Panc1 (cell line): ENCODE results near the gene LMAN2L. TPM values are rescaled to one million over a fixed set of nuclear protein-coding genes. Genes with fewer than 3 reads are reported as not detected.

Source experiments
- ATAC-seq: fragments of 200-7000 bp; cut with Tn5 transposase; 2 replicates; pipeline ENCODE4 v1.9.1; 2020; ENCODE audit warnings: mild to moderate bottlenecking, moderate library complexity
- BruUV-seq: library from RNA; stranded (reverse); fragments of 400-500 nt; replicated peaks from 2 replicates; lab custom pipeline; 2021; lab: Mats Ljungman, UMichigan
- CTCF ChIA-PET: fragments of 300-600 bp; sonication (Branson Sonifier 250); formaldehyde crosslinking; loops from one replicate; lab custom pipeline; 2022; ENCODE audit warnings: antibody characterized with exemption; lab: Charles Lee
- POLR2A ChIA-PET: fragments of 300-600 bp; sonication (Branson Sonifier 250); formaldehyde crosslinking; loops from one replicate; lab custom pipeline; 2022; ENCODE audit warnings: antibody characterized with exemption; lab: Charles Lee
- DNase-seq: peaks from one replicate; pipeline ENCODE4 v3.0.0-alpha.2; 2010; ENCODE audit warnings: low read depth, low spot score
- H3K27ac ChIP-seq: 2 replicates; pipeline ENCODE4 v1.5.1; 2011; ENCODE audit warnings: mild to moderate bottlenecking, low read length, inconsistent platforms
- H3K27me3 ChIP-seq: fragments of 200-500 bp; sonication (Bioruptor generic); 2 replicates; pipeline ENCODE4 v1.6.0; 2014; ENCODE audit warnings: low read length, inconsistent platforms; ENCODE audit not compliant: control insufficient read depth, insufficient read depth
- H3K36me3 ChIP-seq: fragments of 200-500 bp; sonication (Bioruptor generic); 2 replicates; pipeline ENCODE4 v1.5.1; 2014; ENCODE audit warnings: inconsistent platforms, mild to moderate bottlenecking, low read length, moderate library complexity; ENCODE audit not compliant: control insufficient read depth, insufficient read depth
- H3K4me1 ChIP-seq: 2 replicates; pipeline ENCODE4 v1.5.1; 2011; ENCODE audit warnings: inconsistent platforms, mild to moderate bottlenecking, low read length, moderate library complexity; ENCODE audit not compliant: control insufficient read depth, insufficient read depth
- H3K4me3 ChIP-seq, 2 experiments: 2 replicates each; pipeline ENCODE4 v1.5.1; 2011 to 2012; ENCODE audit warnings: low read depth in 2 of 2, low read length in 2 of 2, mild to moderate bottlenecking in 2 of 2, inconsistent platforms in 1 of 2, moderate library complexity in 1 of 2
- H3K9me3 ChIP-seq: fragments of 200-500 bp; sonication (Bioruptor generic); 2 replicates; pipeline ENCODE4 v1.5.1; 2014; ENCODE audit warnings: low read depth, mild to moderate bottlenecking, inconsistent platforms, low read length, moderate library complexity; ENCODE audit not compliant: control insufficient read depth, insufficient read depth
- POLR2AphosphoS5 ChIP-seq: IDR thresholded peaks from 2 replicates; pipeline ENCODE4 v1.6.1; 2012; ENCODE audit warnings: mild to moderate bottlenecking, low read depth, low read length, moderate library complexity
- SIN3A ChIP-seq: IDR thresholded peaks from 2 replicates; pipeline ENCODE4 v1.6.1; 2012; ENCODE audit warnings: low read depth, mild to moderate bottlenecking, low read length, moderate library complexity, borderline replicate concordance; ENCODE audit not compliant: insufficient read depth
- TCF7L2 ChIP-seq: IDR thresholded peaks from 2 replicates; pipeline ENCODE4 v1.6.1; 2011; ENCODE audit warnings: mild to moderate bottlenecking, low read depth, low read length, inconsistent platforms
- in situ Hi-C: cut with HindIII; loops from 2 replicates; pipeline ENCODE4 v1.10.0; 2016; ENCODE audit warnings: low sequenced_read_pairs, low pct_unique_long_range_greater_than_20kb
- intact Hi-C: fragments of 100-400 bp; cut with micrococcal nuclease; formaldehyde crosslinking; loops from one replicate; pipeline ENCODE4 v1.10.0; 2022; ENCODE audit not compliant: unreplicated experiment
- total RNA-seq: library from RNA; stranded (reverse); gene quantifications from one replicate; pipeline ENCODE4 v1.2.1, GENCODE V29; 2021; ENCODE audit not compliant: unreplicated experiment
- TF ChIP-seq, protein P1 (sequence below): fragments of 450-650 bp; IDR thresholded peaks from 2 replicates; pipeline ENCODE4 v1.5.1; 2017; ENCODE audit warnings: mild to moderate bottlenecking
- TF ChIP-seq, protein P2 (sequence below), 2 experiments: IDR thresholded peaks; 2 replicates each; pipeline ENCODE4 v1.6.1; 2011 to 2012; ENCODE audit warnings: low read depth in 2 of 2, control low read depth in 1 of 2, low read length in 1 of 2, mild to moderate bottlenecking in 1 of 2, moderate library complexity in 1 of 2; ENCODE audit not compliant: insufficient read depth in 1 of 2

The LMAN2L gene
- total RNA-seq, 1 experiment from 2014 or later: 31.5 TPM

DNA sequence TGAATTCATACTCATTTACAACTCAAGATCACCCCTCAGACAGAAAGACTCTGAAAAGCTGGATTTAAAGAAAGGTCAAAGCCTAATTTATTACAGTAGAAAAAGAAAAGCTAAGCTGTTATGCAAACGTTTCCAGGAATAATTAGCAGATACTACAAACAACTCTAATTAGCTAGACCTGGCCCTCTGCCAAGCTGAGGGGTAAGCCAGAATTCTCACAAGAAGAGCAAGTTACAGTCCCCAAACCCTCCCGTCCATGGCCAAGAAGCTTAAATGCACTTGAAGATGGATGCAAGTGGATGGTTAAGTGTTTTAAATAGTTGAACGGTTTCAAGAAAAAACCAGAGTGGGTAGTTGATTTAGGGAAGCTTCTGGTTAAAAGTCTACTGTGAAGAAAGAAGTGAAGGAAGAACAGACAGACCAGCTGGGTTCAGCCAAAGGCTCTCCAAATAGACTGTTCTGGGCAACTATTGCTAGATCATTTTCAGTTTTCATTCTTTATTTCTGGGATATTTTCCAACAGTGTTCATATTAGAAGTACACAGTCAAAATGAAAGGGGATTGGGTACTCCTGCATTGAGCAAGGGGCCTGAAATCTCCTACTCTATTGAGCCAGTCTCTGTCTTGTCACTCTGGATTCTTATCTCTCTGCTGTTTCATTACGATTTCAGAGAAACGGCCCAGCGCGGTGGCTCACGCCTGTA lies 4.8 kb downstream of the LMAN2L start:
- no peaks in the 10 kb centered on the region for H3K9me3 ChIP-seq
- intact Hi-C loops: no loop called here
- no peak for ATAC-seq
- ChIA-PET CTCF (no interaction called here), POLR2A (no interaction called here)
- no peak overlapping the region for H3K27ac ChIP-seq
- no peak overlapping the region for H3K4me3 ChIP-seq
- H3K27me3 ChIP-seq: no peaks in the 10 kb centered on the region
- DNase-seq: no peak
- TF ChIP-seq, protein P1, sequence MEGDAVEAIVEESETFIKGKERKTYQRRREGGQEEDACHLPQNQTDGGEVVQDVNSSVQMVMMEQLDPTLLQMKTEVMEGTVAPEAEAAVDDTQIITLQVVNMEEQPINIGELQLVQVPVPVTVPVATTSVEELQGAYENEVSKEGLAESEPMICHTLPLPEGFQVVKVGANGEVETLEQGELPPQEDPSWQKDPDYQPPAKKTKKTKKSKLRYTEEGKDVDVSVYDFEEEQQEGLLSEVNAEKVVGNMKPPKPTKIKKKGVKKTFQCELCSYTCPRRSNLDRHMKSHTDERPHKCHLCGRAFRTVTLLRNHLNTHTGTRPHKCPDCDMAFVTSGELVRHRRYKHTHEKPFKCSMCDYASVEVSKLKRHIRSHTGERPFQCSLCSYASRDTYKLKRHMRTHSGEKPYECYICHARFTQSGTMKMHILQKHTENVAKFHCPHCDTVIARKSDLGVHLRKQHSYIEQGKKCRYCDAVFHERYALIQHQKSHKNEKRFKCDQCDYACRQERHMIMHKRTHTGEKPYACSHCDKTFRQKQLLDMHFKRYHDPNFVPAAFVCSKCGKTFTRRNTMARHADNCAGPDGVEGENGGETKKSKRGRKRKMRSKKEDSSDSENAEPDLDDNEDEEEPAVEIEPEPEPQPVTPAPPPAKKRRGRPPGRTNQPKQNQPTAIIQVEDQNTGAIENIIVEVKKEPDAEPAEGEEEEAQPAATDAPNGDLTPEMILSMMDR: no peak
- no peak for TF ChIP-seq TCF7L2
- TF ChIP-seq, protein P2, sequence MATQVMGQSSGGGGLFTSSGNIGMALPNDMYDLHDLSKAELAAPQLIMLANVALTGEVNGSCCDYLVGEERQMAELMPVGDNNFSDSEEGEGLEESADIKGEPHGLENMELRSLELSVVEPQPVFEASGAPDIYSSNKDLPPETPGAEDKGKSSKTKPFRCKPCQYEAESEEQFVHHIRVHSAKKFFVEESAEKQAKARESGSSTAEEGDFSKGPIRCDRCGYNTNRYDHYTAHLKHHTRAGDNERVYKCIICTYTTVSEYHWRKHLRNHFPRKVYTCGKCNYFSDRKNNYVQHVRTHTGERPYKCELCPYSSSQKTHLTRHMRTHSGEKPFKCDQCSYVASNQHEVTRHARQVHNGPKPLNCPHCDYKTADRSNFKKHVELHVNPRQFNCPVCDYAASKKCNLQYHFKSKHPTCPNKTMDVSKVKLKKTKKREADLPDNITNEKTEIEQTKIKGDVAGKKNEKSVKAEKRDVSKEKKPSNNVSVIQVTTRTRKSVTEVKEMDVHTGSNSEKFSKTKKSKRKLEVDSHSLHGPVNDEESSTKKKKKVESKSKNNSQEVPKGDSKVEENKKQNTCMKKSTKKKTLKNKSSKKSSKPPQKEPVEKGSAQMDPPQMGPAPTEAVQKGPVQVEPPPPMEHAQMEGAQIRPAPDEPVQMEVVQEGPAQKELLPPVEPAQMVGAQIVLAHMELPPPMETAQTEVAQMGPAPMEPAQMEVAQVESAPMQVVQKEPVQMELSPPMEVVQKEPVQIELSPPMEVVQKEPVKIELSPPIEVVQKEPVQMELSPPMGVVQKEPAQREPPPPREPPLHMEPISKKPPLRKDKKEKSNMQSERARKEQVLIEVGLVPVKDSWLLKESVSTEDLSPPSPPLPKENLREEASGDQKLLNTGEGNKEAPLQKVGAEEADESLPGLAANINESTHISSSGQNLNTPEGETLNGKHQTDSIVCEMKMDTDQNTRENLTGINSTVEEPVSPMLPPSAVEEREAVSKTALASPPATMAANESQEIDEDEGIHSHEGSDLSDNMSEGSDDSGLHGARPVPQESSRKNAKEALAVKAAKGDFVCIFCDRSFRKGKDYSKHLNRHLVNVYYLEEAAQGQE (IDR thresholded peaks at IDR 0.05; ENCODE audit: insufficient read depth in 1 of 2, low read depth in 2 of 2, low read length in 1 of 2): no peak
- no peak for TF ChIP-seq POLR2AphosphoS5
- no peak for TF ChIP-seq SIN3A
- BruUV-seq: no TSS peak
- H3K36me3 ChIP-seq: peaks cover 19% of the 10 kb centered on the region
- in situ Hi-C loops: no loop called here
- peaks cover 4% of the 10 kb centered on the region; the same call in 1 of the 2 replicates for H3K4me1 ChIP-seq

DNA sequence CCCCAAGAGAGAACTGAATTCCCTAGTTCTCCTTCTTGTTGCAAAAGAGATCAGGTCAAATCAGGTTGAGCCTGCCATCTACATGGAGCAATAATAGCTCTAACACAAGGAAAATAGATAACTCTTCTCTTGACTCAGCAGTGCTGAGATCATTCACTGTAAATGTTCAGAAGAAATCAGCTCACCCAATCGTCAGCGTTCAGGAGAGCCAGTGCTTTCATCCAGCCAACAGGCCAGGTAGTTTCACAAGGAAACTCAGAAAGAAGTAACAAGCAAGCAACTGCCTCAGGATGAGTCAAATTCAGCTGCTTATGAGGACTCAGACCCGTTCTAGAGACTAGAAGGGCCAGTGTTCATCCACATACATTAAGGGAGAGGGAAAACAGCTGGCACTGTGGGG lies 5.9 kb downstream of the LMAN2L start:
- ATAC-seq (no peak), DNase-seq (no peak)
- H3K4me1 ChIP-seq: peaks cover 1% of the 10 kb centered on the region; the same call in 1 of the 2 replicates
- ChIA-PET POLR2A (no interaction called here), CTCF (no interaction called here)
- no peak for TF ChIP-seq POLR2AphosphoS5
- TF ChIP-seq, protein P2 (IDR thresholded peaks at IDR 0.05; ENCODE audit: insufficient read depth in 1 of 2, low read depth in 2 of 2, low read length in 1 of 2): no peak
- no peak overlapping the region for H3K4me3 ChIP-seq
- intact Hi-C loops: no loop called here
- in situ Hi-C loops: no loop called here
- no TSS peak for BruUV-seq
- no peaks in the 10 kb centered on the region for H3K27me3 ChIP-seq
- no peak overlapping the region for H3K27ac ChIP-seq
- H3K36me3 ChIP-seq: peaks cover 22% of the 10 kb centered on the region
- no peaks in the 10 kb centered on the region for H3K9me3 ChIP-seq
